ENCODE results near the gene PLCXD1.

PLCXD1 gene

DNA sequence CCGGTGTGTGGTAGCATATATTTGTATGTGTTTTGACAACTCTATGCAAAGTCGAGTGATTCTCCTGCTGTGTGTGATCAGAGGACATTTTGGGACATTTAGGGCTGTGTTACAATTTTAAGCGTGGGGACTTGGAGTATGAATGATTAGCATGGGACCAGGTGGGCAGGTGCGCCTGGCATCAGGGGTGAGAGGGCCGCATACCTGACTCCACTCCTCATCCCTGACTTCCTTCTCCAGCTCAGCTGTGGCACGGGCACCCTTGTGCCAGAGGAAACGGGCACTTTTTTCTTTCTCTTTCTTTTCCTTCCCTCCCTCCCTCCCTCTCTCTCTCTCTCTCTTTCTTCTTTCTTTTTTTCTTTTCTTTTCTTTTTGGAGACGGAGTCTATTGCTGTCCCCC is 15.7 kb upstream of the PLCXD1 start:
- no peak overlapping the region for H3K4me3 ChIP-seq (ENCODE audit: low read depth, low read length)
- ChIA-PET POLR2A (no interaction called here), CTCF (no interaction called here)
- no peak for DNase-seq (ENCODE audit: low read depth, low spot score)
- TF ChIP-seq, protein P1, sequence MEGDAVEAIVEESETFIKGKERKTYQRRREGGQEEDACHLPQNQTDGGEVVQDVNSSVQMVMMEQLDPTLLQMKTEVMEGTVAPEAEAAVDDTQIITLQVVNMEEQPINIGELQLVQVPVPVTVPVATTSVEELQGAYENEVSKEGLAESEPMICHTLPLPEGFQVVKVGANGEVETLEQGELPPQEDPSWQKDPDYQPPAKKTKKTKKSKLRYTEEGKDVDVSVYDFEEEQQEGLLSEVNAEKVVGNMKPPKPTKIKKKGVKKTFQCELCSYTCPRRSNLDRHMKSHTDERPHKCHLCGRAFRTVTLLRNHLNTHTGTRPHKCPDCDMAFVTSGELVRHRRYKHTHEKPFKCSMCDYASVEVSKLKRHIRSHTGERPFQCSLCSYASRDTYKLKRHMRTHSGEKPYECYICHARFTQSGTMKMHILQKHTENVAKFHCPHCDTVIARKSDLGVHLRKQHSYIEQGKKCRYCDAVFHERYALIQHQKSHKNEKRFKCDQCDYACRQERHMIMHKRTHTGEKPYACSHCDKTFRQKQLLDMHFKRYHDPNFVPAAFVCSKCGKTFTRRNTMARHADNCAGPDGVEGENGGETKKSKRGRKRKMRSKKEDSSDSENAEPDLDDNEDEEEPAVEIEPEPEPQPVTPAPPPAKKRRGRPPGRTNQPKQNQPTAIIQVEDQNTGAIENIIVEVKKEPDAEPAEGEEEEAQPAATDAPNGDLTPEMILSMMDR (IDR thresholded peaks at IDR 0.05; ENCODE audit: insufficient read depth, low read length, missing control alignments), result no peak

DNA sequence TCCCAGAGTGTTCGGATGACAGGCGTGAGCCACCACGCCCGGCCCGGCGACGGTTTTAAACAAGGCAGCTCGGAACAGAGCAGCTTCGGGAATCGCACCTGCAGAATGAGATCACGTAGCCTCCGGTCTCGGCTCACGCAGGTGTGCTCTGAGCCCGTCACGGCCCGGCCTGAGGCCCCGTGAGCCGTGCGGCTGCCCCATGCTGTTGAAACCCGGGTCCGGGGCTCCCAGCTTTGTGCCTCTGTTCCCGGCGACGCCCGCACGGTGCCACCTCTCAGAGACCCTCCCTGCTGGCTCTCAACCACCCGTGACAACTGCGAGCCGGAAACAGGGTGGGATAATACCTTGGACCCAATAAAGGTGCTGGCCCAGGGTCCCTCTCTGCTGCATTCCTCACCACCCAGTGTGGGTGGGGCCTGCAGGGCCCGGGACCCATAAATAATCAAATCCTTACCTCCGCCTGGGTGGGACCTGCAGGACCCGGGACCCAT is 13.4 kb upstream of the PLCXD1 start:
- no peak overlapping the region for H3K4me3 ChIP-seq (ENCODE audit: low read depth, low read length)
- no peak for DNase-seq (ENCODE audit: low read depth, low spot score)
- ChIA-PET CTCF (no interaction called here), POLR2A (no interaction called here)
- TF ChIP-seq, protein P1 (IDR thresholded peaks at IDR 0.05; ENCODE audit: insufficient read depth, low read length, missing control alignments), result no peak

DNA sequence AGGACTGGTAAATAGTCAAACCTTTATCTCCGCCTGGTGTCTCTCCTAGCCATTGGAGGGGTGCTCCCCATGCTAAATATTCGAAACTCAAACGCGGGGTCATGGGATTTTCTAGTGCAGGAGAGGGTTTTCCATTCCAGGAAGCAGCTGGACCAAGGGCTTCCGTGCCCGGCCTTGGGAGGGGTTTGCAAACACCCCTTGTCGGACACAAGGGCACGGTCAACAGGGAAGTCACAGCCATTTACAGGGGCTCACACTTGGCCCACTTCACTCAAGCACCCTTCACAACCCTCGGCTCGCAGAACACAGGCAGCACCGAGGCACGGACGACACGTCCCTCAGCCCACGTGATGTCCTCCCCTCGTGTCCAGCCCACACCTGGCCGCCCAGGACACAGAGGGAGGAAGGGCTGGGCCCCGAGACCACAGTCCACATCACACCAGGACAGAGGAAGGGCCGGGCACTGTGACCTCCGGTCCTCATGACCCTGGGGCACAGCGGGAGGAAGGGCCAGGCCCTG is 10.3 kb upstream of the PLCXD1 start:
- H3K4me3 ChIP-seq (ENCODE audit: low read depth, low read length), result no peak overlapping the region
- POLR2A ChIA-PET, result no interaction called here
- TF ChIP-seq, protein P1 (IDR thresholded peaks at IDR 0.05; ENCODE audit: insufficient read depth, low read length, missing control alignments), result no peak
- CTCF ChIA-PET, result no interaction called here
- DNase-seq (ENCODE audit: low read depth, low spot score), result no peak

DNA sequence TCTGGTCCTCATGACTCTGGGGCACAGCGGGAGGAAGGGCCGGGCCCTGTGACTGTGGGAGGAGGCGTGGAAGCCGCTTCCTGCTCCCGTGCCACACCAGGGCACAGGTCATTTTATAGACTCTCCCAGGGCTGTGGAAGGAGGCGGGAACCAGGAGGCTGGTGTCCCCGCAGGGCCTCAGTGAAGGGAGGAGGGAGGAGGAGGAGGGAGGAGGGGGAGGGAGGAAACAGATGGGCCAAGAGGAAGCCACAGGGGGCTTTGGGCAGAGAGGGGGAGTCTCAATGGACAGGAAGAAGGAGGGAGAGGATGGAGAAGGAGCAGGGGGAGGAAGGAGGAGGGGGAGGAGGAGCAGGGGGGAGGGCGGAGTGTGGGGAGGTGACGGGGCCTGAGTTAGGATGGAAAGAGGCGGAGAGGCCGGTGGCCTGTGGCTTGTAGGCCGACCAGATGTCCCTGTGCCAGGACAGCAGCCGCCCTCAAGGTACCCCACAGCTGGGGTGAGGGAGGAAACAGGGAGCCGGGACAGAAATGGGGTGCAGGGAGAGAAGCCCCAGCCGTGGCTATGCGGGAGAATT is 6.2 kb upstream of the PLCXD1 start:
- TF ChIP-seq, protein P1 (IDR thresholded peaks at IDR 0.05; ENCODE audit: insufficient read depth, low read length, missing control alignments), result no peak
- ChIA-PET POLR2A (no interaction called here), CTCF (no interaction called here)
- no peak overlapping the region for H3K4me3 ChIP-seq (ENCODE audit: low read depth, low read length)
- no peak for DNase-seq (ENCODE audit: low read depth, low spot score)

DNA sequence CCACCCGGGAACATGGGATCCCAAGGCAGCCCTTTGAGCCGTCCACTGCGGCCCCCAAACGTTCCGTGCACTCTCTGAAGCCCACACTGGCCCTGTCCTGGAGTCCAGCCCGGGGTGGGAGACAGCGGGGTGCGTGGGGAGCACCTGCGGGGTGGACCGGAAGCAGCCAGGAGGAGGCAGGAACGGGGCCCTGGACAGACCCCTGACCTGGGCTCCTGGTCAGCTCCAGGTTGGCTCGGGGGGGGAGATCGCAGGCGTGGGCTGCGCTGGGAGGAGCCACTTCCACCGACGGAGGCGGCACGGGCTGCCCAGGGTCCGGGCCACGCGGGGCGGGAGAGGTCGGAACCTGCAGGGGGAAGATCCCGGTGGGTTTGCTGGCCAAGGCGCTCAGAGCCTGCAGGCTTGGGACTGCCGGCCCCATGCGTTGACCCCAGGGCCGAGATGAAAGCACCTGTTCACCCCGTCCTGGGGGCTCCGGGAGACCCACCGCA is 5.7 kb upstream of the PLCXD1 start:
- ChIA-PET CTCF (no interaction called here), POLR2A (no interaction called here)
- H3K4me3 ChIP-seq (ENCODE audit: low read depth, low read length), result peak overlapping the region; percentile 67
- DNase-seq (ENCODE audit: low read depth, low spot score), result no peak
- TF ChIP-seq, protein P1 (IDR thresholded peaks at IDR 0.05; ENCODE audit: insufficient read depth, low read length, missing control alignments), result no peak

DNA sequence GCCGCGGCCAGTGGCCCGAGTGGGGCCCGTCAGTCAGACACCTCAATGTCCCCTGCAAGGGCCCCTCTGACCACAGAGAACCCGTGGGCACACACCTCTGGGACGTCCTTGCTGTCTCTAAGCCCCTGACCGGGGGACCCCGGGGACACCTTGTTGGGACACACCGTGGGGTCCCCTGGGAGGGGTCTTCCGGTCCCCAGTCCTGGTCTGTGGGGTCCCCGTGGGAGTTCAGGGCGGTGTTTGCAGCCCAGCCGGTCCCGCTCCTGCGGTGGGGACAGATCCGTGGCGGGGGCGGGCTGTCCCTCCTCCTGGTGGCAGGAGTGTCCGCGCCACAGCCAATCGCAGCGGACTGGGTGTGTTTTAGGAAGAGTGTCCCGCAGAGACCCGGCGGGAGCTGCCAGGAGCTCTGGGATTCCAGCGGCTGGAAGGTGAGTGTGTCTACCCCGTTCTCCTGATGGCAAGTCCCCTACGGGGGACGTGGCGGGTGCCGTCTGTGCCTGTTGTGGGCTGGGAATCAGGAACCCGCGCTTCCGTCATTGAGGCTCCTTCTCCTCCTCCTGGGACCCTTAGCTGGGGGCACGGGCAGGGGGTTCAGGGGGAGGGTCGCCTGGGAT is 5.1 kb upstream of the PLCXD1 start:
- TF ChIP-seq, protein P1 (IDR thresholded peaks at IDR 0.05; ENCODE audit: insufficient read depth, low read length, missing control alignments), result no peak
- ChIA-PET POLR2A (no interaction called here), CTCF (no interaction called here)
- DNase-seq (ENCODE audit: low read depth, low spot score), result no peak
- peak overlapping the region; percentile 67 for H3K4me3 ChIP-seq (ENCODE audit: low read depth, low read length)
